Activated B cell treated with CpG ODN at 0.5 μM for 24 hours (primary cell): ENCODE data around the gene ETDC. TPM values are rescaled to one million over a fixed set of nuclear protein-coding genes. Genes with fewer than 3 reads are reported as not detected.
A peak's percentile ranks its signal among the peaks of the same experiment; 100 is the strongest.

Source experiments
- ATAC-seq: fragments of 200-7000 bp; cut with Tn5 transposase; one replicate; pipeline ENCODE4 v1.10.0; 2021; ENCODE audit warnings: low read depth, mild to moderate bottlenecking, moderate library complexity
- CTCF ChIA-PET: fragments of 350-600 bp; sonication (Branson Sonifier 250); formaldehyde crosslinking; loops from one replicate; lab custom pipeline; 2021; ENCODE audit warnings: antibody characterized with exemption; lab: Charles Lee
- POLR2A ChIA-PET: fragments of 350-600 bp; sonication (Branson Sonifier 250); formaldehyde crosslinking; loops from one replicate; lab custom pipeline; 2021; ENCODE audit warnings: antibody characterized with exemption; lab: Charles Lee
- DNase-seq: peaks from one replicate; pipeline ENCODE4 v3.0.0; 2022
- H3K27ac Mint-ChIP-seq: one replicate; pipeline ENCODE4 v1.8.0; 2020; ENCODE audit warnings: mixed read lengths
- H3K27me3 Mint-ChIP-seq: one replicate; pipeline ENCODE4 v1.8.0; 2021; ENCODE audit warnings: mixed read lengths
- H3K36me3 Mint-ChIP-seq: one replicate; pipeline ENCODE4 v1.8.0; 2021; ENCODE audit warnings: low read depth, mixed read lengths
- H3K4me1 Mint-ChIP-seq: one replicate; pipeline ENCODE4 v1.8.0; 2021; ENCODE audit warnings: mixed read lengths
- H3K4me3 Mint-ChIP-seq: one replicate; pipeline ENCODE4 v1.8.0; 2020; ENCODE audit warnings: mild to moderate bottlenecking, mixed read lengths
- H3K9me3 Mint-ChIP-seq: one replicate; pipeline ENCODE4 v1.8.0; 2020; ENCODE audit warnings: mixed read lengths
- intact Hi-C: fragments of 100-400 bp; cut with micrococcal nuclease; formaldehyde crosslinking; loops from one replicate; pipeline ENCODE4 v1.15.1; 2024
- total RNA-seq: library from RNA; stranded (reverse); gene quantifications from 2 replicates; pipeline ENCODE4 v1.2.3, GENCODE V29; 2022
- TF ChIP-seq, protein P1 (sequence below): fragments of 200-600 bp; IDR thresholded peaks from one replicate; pipeline ENCODE4 v1.8.0; 2022; ENCODE audit warnings: antibody characterized with exemption, mild to moderate bottlenecking

ETDC gene
- total RNA-seq, 1 donor from 2014 or later: not detected

DNA sequence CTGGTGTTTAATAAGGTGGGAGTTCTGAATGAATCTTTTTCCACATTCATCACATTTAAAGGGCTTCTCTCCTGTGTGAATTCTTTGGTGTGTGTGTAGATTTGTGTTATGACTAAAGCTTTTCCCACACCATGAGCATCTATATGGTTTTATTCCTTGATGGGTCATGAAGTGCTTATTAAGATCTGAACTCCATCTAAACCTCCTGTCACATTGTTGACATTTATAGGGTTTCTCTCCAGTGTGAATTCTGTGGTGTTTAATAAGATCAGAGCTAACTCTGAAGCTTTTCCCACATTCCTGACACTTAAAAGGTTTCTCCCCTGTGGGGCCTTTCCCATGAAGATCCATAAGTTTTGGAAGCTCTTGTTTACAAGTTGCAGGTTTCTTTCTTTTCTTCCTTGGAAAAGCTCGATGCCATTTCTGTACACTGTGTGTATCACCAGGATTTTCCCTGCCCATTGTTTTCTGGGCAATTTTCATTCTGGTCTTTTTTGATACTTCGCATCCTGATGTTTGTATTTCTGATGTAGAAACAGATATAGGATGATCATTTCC, 21.9 kb upstream of the ETDC start:
- Mint-ChIP-seq H3K27me3 (no peaks in the 10 kb centered on the region), H3K4me1 (no peaks in the 10 kb centered on the region), H3K36me3 (peaks cover 51% of the 10 kb centered on the region), H3K9me3 (peaks cover 8% of the 10 kb centered on the region), H3K27ac (no peak overlapping the region), H3K4me3 (no peak overlapping the region)
- ATAC-seq (no peak), DNase-seq (no peak)
- intact Hi-C loops: no loop called here
- TF ChIP-seq, protein P1, sequence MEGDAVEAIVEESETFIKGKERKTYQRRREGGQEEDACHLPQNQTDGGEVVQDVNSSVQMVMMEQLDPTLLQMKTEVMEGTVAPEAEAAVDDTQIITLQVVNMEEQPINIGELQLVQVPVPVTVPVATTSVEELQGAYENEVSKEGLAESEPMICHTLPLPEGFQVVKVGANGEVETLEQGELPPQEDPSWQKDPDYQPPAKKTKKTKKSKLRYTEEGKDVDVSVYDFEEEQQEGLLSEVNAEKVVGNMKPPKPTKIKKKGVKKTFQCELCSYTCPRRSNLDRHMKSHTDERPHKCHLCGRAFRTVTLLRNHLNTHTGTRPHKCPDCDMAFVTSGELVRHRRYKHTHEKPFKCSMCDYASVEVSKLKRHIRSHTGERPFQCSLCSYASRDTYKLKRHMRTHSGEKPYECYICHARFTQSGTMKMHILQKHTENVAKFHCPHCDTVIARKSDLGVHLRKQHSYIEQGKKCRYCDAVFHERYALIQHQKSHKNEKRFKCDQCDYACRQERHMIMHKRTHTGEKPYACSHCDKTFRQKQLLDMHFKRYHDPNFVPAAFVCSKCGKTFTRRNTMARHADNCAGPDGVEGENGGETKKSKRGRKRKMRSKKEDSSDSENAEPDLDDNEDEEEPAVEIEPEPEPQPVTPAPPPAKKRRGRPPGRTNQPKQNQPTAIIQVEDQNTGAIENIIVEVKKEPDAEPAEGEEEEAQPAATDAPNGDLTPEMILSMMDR: no peak
- ChIA-PET POLR2A (no interaction called here), CTCF (interaction anchor here (1.2 kb wide), 1 partner anchor 8 kb away, joined by 3 read pairs; no protein-coding TSS in a partner anchor)

DNA sequence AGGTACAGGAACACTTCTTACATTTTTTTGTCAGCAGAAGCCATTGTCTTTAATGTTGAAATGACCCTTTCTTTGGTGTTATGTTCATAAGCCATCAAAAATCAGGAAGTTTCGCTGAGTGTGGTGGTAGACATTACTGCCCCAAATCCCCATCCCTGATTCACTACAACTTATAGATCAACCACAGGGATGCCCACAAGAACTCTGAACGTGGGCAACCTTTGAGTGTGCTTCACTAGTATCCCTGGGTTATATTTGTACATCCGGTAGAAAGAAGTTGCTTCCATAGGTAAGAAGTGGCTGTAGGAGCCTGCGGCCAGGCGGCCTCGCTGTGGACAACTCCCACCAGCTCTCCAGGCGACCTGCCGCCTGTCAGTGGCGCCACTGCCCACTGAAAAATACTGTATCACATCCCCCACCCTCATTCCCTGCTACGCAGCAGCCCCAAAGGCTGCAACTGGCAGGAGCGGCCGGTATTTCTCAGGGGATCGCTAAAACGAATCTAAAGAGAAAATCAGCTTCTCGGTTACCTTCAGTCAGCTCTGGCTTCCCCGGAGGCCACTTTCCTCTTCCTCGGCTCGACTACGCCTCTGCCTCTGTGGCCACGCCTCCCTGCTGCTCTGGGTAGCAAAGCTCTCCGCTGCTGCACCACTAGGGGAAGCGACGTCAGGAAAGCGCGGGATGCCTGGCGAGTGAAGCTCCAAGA, 13.9 kb upstream of the ETDC start:
- H3K9me3 Mint-ChIP-seq: no peaks in the 10 kb centered on the region
- intact Hi-C loops: loop anchor here (5.0 kb wide), 1 partner anchor 227 kb away; the partner anchor contains the start of gene INTS6L
- DNase-seq: peak; percentile 24
- TF ChIP-seq, protein P1: no peak
- H3K4me3 Mint-ChIP-seq: peak overlapping the region; percentile 87
- POLR2A ChIA-PET: interaction anchor here (1.2 kb wide), 1 partner anchor 126 kb away, joined by 3 read pairs; no protein-coding TSS in a partner anchor
- CTCF ChIA-PET: interaction anchor here (1.2 kb wide), 1 partner anchor 9 kb away, joined by 3 read pairs; no protein-coding TSS in a partner anchor
- peaks cover 15% of the 10 kb centered on the region for H3K4me1 Mint-ChIP-seq
- H3K27me3 Mint-ChIP-seq: no peaks in the 10 kb centered on the region
- peaks cover 16% of the 10 kb centered on the region for H3K36me3 Mint-ChIP-seq
- ATAC-seq: peak; percentile 98
- peak overlapping the region; percentile 61 for H3K27ac Mint-ChIP-seq

DNA sequence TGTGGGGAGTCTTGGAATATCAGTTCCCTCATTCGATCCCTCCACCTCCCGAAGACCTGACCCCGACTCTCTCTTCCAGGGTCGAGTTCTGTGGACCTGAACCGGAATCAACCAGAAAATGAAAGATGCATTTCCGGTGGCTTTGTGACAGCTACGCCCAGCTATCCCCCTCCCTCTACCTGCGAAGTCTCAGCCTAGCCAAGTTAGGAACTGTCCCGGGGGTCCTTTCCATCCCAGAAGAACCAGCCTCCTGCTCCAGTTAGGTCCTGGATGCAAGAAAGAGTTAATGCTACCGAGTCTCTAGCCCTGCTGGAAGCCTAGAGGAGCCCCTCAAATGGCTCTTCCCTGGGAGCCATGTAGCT, 13.4 kb upstream of the ETDC start:
- H3K4me1 Mint-ChIP-seq: peaks cover 19% of the 10 kb centered on the region
- POLR2A ChIA-PET: interaction anchor here (1.2 kb wide), 1 partner anchor 125 kb away, joined by 3 read pairs; no protein-coding TSS in a partner anchor
- H3K36me3 Mint-ChIP-seq: peaks cover 12% of the 10 kb centered on the region
- intact Hi-C loops: loop anchor here (5.0 kb wide), 1 partner anchor 226 kb away; the partner anchor contains the start of gene INTS6L
- no peaks in the 10 kb centered on the region for H3K27me3 Mint-ChIP-seq
- DNase-seq (no peak), ATAC-seq (peak; percentile 51)
- TF ChIP-seq, protein P1: no peak
- peak overlapping the region; percentile 87 for H3K4me3 Mint-ChIP-seq
- CTCF ChIA-PET: interaction anchor here (1.2 kb wide), 1 partner anchor 9 kb away, joined by 3 read pairs; no protein-coding TSS in a partner anchor
- H3K9me3 Mint-ChIP-seq: no peaks in the 10 kb centered on the region
- H3K27ac Mint-ChIP-seq: peak overlapping the region; percentile 61

DNA sequence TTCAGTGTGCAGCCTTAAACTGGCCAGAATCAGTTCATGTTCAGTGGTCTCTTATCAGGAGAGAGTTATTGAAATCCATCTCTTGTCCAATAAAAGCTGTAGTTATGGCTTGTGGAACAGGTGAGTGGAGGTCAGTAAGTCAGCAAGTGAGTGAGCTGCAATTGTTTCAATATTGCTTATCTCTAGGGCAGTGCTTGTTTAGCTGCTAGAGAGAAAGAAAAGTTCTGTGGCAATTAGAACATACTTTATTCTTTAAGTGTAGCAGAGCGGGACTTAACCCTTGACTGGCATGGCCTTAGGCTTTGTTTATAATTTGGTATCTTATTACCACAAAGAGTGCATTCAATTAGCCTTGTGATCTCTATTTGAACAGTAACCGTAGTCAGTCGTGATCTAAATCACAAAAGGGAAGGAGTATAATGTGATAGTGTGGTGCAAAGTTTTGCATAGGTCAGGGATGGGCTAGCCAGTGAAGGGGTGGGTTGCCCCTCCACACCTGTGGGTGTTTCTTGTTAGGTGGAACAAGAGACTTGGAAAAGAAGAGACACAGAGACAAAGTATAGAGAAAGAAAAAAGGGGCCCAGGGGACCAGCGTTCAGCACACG, 6.9 kb upstream of the ETDC start:
- Mint-ChIP-seq H3K4me1 (peaks cover 15% of the 10 kb centered on the region), H3K36me3 (no peaks in the 10 kb centered on the region), H3K9me3 (no peaks in the 10 kb centered on the region), H3K27me3 (no peaks in the 10 kb centered on the region), H3K27ac (no peak overlapping the region), H3K4me3 (no peak overlapping the region)
- TF ChIP-seq, protein P1: no peak
- no peak for ATAC-seq
- ChIA-PET POLR2A (no interaction called here), CTCF (no interaction called here)
- no peak for DNase-seq
- intact Hi-C loops: no loop called here

DNA sequence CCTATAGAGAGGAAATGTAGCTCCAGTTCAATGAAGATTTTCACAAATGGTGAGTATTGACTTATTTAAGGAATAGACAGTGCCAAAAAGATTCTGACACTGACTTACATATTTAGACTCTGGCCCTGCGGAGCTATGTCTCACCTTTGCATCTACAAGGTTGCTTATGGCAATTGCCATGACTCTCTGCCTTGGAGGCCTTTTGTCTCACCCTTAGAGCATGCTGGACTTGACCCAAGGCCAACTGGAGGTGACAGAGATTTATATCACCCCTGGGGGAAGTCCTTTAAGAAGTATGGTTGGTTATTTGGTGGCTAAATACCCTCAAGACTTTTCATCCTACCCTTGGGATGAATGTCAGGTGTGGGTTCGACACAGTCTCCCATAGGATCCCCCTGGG, 4.5 kb upstream of the ETDC start:
- ATAC-seq (no peak), DNase-seq (no peak)
- H3K27me3 Mint-ChIP-seq: no peaks in the 10 kb centered on the region
- intact Hi-C loops: no loop called here
- H3K36me3 Mint-ChIP-seq: no peaks in the 10 kb centered on the region
- H3K27ac Mint-ChIP-seq: no peak overlapping the region
- TF ChIP-seq, protein P1: no peak
- CTCF ChIA-PET: no interaction called here
- POLR2A ChIA-PET: no interaction called here
- H3K4me3 Mint-ChIP-seq: no peak overlapping the region
- no peaks in the 10 kb centered on the region for H3K9me3 Mint-ChIP-seq
- H3K4me1 Mint-ChIP-seq: peaks cover 23% of the 10 kb centered on the region
